Mesodermal cell (in vitro differentiated cells): ENCODE measurements around the gene TLCD3A.
"Not testable (repeated sequence)": the region's sequence is repeated elsewhere in the genome, so short reads cannot be mapped to it uniquely, and the experiment has no call there.

Source experiments
- H3K27ac ChIP-seq: 2 replicates; pipeline ENCODE4 v1.7.0; 2013; ENCODE audit warnings: mild to moderate bottlenecking, low read depth, low read length, moderate library complexity; ENCODE audit not compliant: severe bottlenecking
- H3K36me3 ChIP-seq: 2 replicates; pipeline ENCODE4 v1.7.1; 2013; ENCODE audit warnings: mild to moderate bottlenecking, low read length, moderate library complexity; ENCODE audit not compliant: control insufficient read depth, insufficient read depth
- H3K4me1 ChIP-seq: one replicate; pipeline ENCODE4 v1.7.1; 2013; ENCODE audit warnings: mild to moderate bottlenecking, low read length; ENCODE audit not compliant: insufficient read depth, control insufficient read depth, poor library complexity, severe bottlenecking
- H3K4me3 ChIP-seq: 2 replicates; pipeline ENCODE4 v1.7.0; 2013; ENCODE audit warnings: low read length, control low read depth, mild to moderate bottlenecking; ENCODE audit not compliant: insufficient read depth, poor library complexity, severe bottlenecking; ENCODE audit errors: extremely low read depth
- H3K9me3 ChIP-seq: 2 replicates; pipeline ENCODE4 v1.7.1; 2013; ENCODE audit warnings: mild to moderate bottlenecking, low read length, moderate library complexity; ENCODE audit not compliant: control insufficient read depth
- WGBS, 2 experiments: methylation state at CpG; one replicate each; pipeline ENCODE4 v1.1.5; 2013; ENCODE audit warnings: missing lambda C conversion rate in 2 of 2; ENCODE audit not compliant: insufficient coverage in 2 of 2; 5-methylcytosine and 5-hydroxymethylcytosine counted together

Gene TLCD3A

DNA sequence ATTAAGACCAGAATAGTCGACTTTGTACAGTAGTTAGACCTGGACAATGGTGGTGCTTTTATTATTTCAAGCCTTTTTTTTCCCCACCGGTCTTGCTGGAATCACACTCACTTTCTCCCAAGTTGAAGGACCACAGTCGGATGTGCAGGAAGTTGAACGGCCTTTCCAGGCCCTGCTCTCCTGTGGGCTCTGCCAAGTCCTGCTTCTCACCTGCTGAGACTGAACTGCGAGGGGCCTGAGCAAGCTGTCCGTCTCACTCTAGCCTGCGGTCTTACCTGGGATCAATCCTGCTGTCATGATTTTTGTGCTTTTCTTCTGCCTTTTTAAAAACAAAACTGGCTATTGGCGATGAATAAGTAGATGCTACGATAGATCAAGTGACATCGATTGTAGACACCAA lies 1.3 kb downstream of the TLCD3A start:
- Histone ChIP-seq H3K36me3 (peaks cover 35% of the 10 kb centered on the region), H3K27ac (no peak overlapping the region), H3K4me3 (peak overlapping the region; percentile 75), H3K9me3 (no peaks in the 10 kb centered on the region), H3K4me1 (peaks cover 7% of the 10 kb centered on the region)
- WGBS, 2 experiments = 81 to 89% methylated on average over 7 of the region's 10 CpGs

- Histone ChIP-seq H3K9me3 (no peaks in the 10 kb centered on the region), H3K4me1 (peaks cover 7% of the 10 kb centered on the region), H3K4me3 (no peak overlapping the region), H3K36me3 (peaks cover 68% of the 10 kb centered on the region), H3K27ac (no peak overlapping the region)
- WGBS, 2 experiments = 96 to 99% methylated on average over 11 to 12 of the region's 13 CpGs
Measured at GRCh38 chr17:737561-738113, 5.2 kb downstream of the TLCD3A start.

GRCh38 chr17:740240-741017 lies 8.0 kb downstream of the TLCD3A start:
- Histone ChIP-seq H3K4me1 (no peaks in the 10 kb centered on the region), H3K27ac (no peak overlapping the region), H3K36me3 (peaks cover 77% of the 10 kb centered on the region), H3K4me3 (no peak overlapping the region), H3K9me3 (no peaks in the 10 kb centered on the region)
- 93 to 96% methylated on average over 16 to 18 of the region's 18 CpGs for WGBS, 2 experiments

GRCh38 chr17:742147-742793 lies 9.9 kb downstream of the TLCD3A start:
- H3K4me1 ChIP-seq = no peaks in the 10 kb centered on the region
- no peak overlapping the region for H3K27ac ChIP-seq
- H3K36me3 ChIP-seq = peaks cover 88% of the 10 kb centered on the region
- H3K4me3 ChIP-seq = no peak overlapping the region
- no peaks in the 10 kb centered on the region for H3K9me3 ChIP-seq
- WGBS, 2 experiments = 93 to 96% methylated on average over 9 of the region's 11 CpGs

GRCh38 chr17:743139-743538 lies 10.7 kb downstream of the TLCD3A start:
- Histone ChIP-seq H3K4me3 (no peak overlapping the region), H3K9me3 (no peaks in the 10 kb centered on the region), H3K36me3 (peaks cover 93% of the 10 kb centered on the region), H3K27ac (no peak overlapping the region), H3K4me1 (no peaks in the 10 kb centered on the region)
- 88 to 90% methylated on average over 3 of the region's 4 CpGs for WGBS, 2 experiments

- peaks cover 90% of the 10 kb centered on the region for H3K36me3 ChIP-seq
- no peak overlapping the region for H3K27ac ChIP-seq
- H3K4me1 ChIP-seq = no peaks in the 10 kb centered on the region
- H3K9me3 ChIP-seq = peaks cover 6% of the 10 kb centered on the region
- H3K4me3 ChIP-seq = no peak overlapping the region
- WGBS, 2 experiments = 82 to 88% methylated on average over 9 of the region's 9 CpGs
Measured at GRCh38 chr17:744937-745336, 12.5 kb downstream of the TLCD3A start.

GRCh38 chr17:745406-745805 lies 13.0 kb downstream of the TLCD3A start:
- Histone ChIP-seq H3K4me1 (no peaks in the 10 kb centered on the region), H3K9me3 (peaks cover 10% of the 10 kb centered on the region), H3K4me3 (no peak overlapping the region), H3K27ac (no peak overlapping the region), H3K36me3 (peaks cover 90% of the 10 kb centered on the region)
- 95 to 97% methylated on average over 11 of the region's 11 CpGs for WGBS, 2 experiments

- Histone ChIP-seq H3K4me1 (no peaks in the 10 kb centered on the region), H3K36me3 (peaks cover 86% of the 10 kb centered on the region), H3K4me3 (no peak overlapping the region), H3K9me3 (peaks cover 16% of the 10 kb centered on the region), H3K27ac (no peak overlapping the region)
- 96 to 97% methylated on average over 8 to 9 of the region's 9 CpGs for WGBS, 2 experiments
Measured at GRCh38 chr17:746181-746580, 13.8 kb downstream of the TLCD3A start.

- 94 to 96% methylated on average over 34 to 38 of the region's 38 CpGs for WGBS, 2 experiments
- H3K9me3 ChIP-seq = peaks cover 16% of the 10 kb centered on the region
Measured at GRCh38 chr17:746783-747629, 14.6 kb downstream of the TLCD3A start.

DNA sequence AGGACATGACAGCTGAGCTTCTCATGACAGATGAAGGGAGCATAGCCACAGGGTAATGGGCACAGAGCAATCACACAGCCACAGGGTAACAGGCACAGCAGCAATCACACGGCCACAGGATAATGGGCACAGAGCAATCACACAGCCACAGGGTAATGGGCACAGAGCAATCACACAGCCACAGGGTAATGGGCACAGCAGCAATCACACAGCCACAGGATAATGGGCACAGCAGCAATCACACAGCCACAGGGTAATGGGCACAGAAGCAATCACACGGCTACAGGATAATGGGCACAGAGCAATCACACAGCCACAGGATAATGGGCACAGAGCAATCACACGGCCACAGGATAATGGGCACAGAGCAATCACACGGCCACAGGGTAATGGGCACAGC lies 16.2 kb downstream of the TLCD3A start:
- WGBS, 2 experiments = 93% methylated on average over 3 of the region's 4 CpGs
- H3K9me3 ChIP-seq = peaks cover 16% of the 10 kb centered on the region
- H3K4me1 ChIP-seq, H3K27ac ChIP-seq, H3K4me3 ChIP-seq: not testable (repeated sequence)
- peaks cover 64% of the 10 kb centered on the region for H3K36me3 ChIP-seq

More at GRCh38 chr17:746783-747629, 14.6 kb downstream of the TLCD3A start:
- Histone ChIP-seq H3K27ac (no peak overlapping the region), H3K4me1 (no peaks in the 10 kb centered on the region), H3K36me3 (peaks cover 78% of the 10 kb centered on the region), H3K4me3 (no peak overlapping the region)
